Gastroesophageal sphincter (tissue), 3 donors: ENCODE measurements around the gene ATP8A1.

Source experiments
- CTCF ChIP-seq, 4 experiments: fragments of 200-600 bp in 2 of 4; fragments of 450-650 bp in 2 of 4; sonication (generic) in 1 of 4; IDR thresholded peaks; one replicate each; pipeline ENCODE4 v1.5.1; 2017 to 2019; ENCODE audit warnings: antibody characterized with exemption in 4 of 4, mild to moderate bottlenecking in 2 of 4, moderate library complexity in 2 of 4
- EP300 ChIP-seq: sonication (generic); formaldehyde crosslinking; IDR thresholded peaks from one replicate; pipeline ENCODE4 v1.6.1; 2017; ENCODE audit warnings: antibody characterized with exemption, mild to moderate bottlenecking
- POLR2A ChIP-seq, 2 donors: fragments of 450-650 bp; IDR thresholded peaks; one replicate each; pipeline ENCODE4 v1.6.1; 2017; ENCODE audit warnings: antibody characterized with exemption in 2 of 2, mild to moderate bottlenecking in 2 of 2, moderate library complexity in 1 of 2
- POLR2AphosphoS5 ChIP-seq: sonication (generic); formaldehyde crosslinking; IDR thresholded peaks from one replicate; pipeline ENCODE4 v1.6.1; 2017; ENCODE audit warnings: antibody characterized with exemption

GRCh38 chr4:42453612-42454011, 203.3 kb downstream of the ATP8A1 start:
- TF ChIP-seq CTCF (IDR thresholded peaks at IDR 0.05) (no peak), POLR2A (IDR thresholded peaks at IDR 0.05) (no peak), POLR2AphosphoS5 (no peak), EP300 (no peak)
